HG03432 (cell line): ENCODE measurements around the gene DPY19L1.
"Not testable (repeated sequence)": the region's sequence is repeated elsewhere in the genome, so short reads cannot be mapped to it uniquely, and the experiment has no call there.

ENCODE experiments used
- ATAC-seq: cut with Tn5 transposase; IDR thresholded peaks from one replicate; pipeline ENCODE4 v1.9.1; 2021; ENCODE audit warnings: mild to moderate bottlenecking, moderate library complexity; ENCODE audit not compliant: unreplicated experiment

DPY19L1 gene

DNA sequence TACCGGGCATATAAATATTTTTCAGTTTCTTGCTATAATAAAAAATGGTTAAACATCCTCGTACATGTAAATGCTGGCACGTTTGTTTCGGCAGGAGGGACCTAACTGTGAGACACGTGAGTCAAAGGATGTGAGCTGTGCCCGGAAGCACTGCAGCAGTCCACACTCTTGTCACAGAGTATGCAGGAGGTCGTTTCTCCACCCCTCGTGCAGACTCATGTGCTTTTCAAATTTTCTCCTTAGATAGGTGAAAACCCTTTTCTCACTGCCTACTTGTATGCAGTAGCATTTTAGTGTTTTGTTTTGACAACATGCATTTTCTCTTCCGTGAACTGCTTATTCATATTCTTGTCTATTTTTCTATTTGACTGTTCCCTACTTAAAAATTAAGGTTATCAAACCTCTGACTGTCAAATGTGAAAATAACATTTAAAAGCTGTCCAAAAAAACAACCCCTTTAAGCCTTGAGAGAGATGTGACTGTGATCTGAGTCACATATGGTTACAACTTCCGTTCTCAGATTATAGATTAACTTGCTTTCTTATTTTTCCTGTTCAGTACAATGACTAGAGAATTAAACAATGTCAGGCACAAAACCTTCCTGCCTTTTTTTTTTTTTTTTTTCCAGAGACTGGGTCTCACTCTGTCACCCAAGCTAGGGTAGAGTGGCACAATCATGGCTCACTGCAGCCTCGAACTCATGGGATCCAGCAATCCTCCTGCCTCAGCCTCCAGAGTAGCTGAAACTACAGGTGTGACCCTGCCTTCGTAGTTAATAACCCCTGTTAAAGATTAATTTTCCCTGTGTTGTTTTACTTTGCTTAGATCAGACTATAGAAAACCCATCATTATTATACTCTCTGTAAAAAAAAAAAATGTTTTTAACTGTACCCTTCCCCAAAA is 45.1 kb downstream of the DPY19L1 start:
- ATAC-seq: peak; percentile 86

DNA sequence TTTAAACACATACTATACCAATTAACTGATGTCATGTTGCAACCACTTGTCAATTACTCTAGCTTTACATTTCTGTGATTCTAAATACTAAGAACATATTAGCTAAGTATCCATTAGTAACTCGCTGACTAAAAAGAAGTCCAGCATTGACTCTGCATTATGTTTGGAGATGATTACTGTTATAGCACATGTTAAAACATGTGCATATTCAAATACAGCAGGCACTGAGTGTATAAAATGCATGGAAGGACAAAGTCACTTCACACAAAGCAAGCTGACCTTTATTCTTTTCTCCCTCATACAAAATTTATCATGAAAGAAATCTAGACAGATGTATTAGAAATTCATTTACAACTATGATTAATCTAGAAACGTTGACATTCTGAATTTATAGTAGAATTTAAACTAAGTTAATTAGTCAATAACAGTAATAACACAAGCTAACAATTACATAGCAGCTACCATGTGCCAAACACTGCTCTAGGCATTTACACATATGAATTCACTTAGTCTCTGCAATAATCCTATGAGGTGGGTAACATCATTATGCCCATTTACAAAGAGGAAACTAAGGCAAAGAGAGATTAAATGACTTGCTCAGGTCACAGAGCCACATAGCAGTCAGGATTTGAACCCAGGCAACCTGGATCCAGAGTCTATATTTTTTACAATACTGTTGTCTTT is 48.7 kb downstream of the DPY19L1 start:
- ATAC-seq: not testable (repeated sequence)

DNA sequence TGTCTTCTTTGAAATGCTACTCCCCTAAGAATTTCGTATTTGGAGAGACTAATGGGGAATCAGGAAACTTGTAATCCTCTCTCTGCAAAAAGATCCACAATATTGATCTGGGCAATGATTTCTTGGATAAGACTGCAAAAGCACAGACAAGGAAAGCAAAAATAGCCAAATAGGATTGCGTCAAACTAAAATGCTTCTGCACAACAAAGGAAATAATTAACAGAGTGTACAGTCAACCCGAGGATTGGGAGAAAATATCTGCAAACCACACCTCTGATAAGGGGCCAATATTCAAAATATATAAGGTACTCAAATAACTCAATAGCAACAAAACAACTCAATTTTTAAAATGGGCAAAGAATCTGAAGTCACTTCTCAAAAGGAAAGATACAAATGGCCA is 52.1 kb downstream of the DPY19L1 start:
- not testable (repeated sequence) for ATAC-seq

DNA sequence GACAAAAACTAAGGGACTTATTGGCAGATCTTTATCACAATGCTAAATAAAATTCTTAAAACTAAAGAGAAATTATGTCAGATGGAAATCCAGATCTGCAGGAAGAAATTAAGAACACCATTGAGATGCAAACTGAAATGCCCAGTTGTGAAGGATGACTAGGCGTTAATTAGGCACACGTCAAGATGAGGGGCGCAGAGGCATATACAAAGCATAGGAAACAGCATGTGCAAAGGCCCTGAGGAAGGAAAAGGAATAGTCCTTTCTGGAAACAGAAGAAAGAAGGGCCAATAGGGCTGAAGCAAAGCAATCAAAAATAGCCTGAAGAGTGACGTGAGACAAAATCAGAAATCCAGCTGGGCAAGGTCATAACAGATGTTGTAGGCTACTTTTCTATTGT is 53.1 kb downstream of the DPY19L1 start:
- ATAC-seq: not testable (repeated sequence)

DNA sequence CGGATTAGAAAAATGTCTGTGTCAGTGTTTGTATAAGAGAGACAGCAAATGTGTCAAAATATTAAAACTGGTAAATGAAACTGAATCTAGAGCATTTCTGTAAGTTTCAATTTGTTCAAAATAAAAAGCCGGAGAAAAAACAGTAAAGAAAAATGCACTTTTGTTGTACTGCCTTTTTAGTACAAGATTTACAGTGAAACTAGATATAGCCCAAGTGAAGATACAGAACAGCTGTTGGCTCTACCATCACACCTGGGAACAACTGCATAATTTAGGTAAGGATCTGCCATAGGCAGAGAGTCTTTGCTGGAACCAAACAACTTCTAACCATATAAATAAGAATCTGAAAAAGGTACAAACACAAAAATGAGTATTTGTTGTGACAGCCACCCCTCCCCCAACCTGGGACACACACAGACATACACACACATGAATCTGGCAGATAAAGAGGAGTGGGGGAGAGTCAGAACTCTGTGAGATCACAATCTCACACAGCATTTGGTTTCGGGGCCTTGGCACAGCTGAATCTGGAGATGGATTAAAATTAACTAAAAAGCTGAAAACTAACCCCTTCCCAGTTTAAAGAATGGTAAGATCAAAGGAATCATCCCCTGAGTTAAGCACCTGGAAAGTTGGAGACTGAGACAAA is 54.8 kb downstream of the DPY19L1 start:
- ATAC-seq: peak; percentile 69

DNA sequence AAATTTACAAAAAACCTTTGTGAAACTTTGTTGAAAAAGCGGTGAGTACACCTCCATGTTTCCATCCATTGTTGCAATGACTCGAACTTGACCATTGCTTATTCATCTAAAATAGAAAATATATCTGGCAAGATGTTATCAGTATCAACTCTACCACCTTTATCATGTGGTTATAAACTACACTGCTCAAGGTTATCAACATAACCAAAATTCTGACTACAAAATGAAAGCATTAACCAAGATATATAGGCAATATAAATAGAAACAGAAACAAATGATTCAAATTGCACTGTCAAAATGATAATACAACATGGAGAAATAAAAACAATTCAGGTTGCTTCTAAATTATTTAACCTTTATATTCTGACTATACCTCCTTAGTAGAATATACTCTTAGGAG is 58.2 kb downstream of the DPY19L1 start:
- not testable (repeated sequence) for ATAC-seq

DNA sequence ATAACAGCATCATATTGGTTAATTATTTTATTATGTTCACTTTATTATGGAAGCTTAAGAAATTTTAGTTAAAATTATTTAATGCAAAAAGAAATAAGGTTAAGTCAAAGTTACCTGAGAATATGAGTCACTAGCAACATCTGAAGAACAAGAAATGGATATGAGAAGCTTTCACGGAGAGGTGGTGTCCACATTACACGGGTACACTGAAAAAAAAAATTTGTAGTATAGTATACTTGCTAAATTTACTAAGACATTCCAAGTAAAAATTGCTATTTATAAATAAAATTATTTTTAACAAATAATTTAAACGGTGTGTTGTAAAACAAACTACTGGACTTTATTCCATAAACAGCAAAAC is 63.9 kb downstream of the DPY19L1 start:
- ATAC-seq: no peak

DNA sequence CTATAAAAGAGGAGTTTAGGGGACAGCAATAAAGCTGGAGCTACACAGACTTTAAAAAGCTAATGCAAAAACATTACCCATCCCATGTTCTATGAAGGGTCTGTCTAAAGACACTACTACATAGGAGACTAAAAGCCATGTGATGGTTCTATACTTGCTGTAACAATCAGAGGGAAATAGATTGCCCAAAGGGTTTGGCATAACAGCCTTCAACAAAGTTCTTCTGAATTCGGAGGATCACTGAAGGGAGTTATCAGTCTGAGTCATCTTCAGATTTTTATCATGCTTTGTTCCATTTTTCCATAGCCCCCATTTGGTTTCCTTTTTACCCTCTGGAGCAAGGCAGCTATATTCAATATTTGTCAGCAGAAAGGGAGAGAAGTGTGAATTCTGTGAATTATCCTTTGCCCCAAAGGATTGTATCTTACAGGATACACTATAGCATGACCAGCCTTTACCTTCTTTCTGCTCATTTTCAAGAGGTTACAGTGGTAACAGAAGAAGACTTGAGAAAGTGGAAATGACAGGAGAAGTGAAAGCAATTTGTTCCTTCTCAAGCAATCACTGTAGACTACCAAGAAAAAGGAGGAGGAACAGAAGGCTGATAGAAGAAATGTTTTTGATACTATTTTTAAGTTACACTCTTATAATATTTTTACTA is 64.4 kb downstream of the DPY19L1 start:
- ATAC-seq: peak; percentile 76

DNA sequence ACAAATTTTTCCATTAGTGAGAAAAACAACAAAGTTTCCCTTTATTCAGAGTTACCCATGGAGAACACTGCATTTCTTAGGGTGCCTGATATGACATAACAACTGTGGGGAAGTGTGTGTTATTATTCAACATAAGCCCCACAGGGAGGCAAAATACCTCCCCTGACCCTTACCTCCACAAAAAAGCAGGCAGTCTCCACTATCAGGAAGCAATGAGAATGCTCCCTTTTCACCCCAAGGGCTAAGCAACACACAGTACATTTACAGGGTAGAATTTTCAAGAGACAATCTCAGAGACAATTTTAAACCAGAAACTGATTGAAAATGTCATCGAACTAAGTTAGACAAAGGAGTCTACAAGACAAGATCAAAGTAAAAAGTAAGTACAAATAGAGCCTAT is 69.5 kb downstream of the DPY19L1 start:
- not testable (repeated sequence) for ATAC-seq

DNA sequence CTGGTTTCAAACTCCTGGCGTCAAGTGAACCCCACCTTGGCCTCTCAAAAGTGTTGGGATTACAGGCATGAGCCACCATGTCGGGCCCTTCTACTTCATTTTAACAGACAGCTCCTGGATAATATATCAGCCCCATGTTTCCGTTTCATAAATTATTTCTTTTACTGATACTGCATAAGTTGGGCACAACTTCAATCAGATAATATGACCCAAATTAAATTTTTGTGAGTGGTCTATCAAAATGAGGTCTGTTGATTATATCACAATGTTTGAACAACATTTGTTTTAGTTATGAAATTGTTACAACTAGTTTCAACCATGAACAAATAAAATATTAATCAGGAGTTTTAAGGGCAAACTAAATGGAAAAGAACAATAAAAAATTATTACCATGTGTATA is 70.8 kb downstream of the DPY19L1 start:
- not testable (repeated sequence) for ATAC-seq

DNA sequence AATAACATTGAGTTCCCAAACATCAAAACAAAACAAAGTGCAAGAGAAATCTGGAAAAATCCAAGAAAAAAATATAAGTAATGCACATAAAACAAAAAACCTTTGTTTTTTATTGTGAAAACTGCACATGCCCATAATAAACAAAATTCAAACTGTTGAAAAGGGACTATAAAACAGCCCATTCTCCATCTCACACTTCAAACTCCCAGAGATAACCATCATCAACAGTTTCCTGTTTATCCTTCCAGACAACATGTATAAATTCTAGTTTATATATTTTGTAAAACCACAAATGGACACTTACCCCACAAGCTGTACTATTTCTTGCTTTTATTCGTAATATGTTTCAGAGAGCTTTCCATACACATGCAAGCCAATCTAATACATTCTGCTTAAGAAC is 79.3 kb downstream of the DPY19L1 start:
- no peak for ATAC-seq

DNA sequence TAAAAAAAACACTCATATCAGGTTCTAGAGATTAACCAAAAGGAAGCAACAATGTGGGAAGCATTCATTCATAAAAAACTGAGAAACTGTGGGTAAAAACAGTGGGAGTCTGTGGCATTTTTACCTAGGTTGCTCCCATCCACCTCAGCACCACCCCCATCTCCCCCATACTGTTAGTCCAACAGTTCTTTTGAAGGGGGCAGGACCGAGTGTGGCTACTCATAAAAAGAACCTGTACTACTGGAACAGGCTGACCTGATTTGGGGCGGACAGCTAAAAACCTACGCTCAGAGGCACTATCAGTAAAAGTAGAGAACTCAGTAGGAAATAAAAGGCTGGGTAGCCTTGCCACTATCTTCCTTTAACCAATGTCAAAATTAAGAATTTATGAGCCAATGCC is 84.5 kb downstream of the DPY19L1 start:
- ATAC-seq: no peak

DNA sequence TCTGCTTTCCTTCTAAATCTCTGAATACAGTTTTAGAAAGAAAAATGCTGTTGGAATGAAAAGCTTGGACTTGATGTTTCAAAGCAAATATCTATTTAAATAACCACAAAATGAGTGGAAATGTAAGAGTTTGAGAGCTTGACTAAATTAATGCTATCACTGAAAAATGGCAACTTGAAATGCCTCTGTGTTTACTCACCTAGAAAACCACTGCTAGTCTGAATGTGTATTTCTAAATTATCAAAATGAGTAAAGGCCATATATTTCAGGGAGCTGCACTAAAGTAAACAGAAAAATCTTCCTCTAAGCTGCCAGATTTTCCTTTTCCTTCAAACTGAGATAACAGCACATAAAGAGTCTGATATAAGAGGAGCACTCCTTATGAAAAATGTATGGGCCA is 87.9 kb downstream of the DPY19L1 start:
- ATAC-seq: no peak

DNA sequence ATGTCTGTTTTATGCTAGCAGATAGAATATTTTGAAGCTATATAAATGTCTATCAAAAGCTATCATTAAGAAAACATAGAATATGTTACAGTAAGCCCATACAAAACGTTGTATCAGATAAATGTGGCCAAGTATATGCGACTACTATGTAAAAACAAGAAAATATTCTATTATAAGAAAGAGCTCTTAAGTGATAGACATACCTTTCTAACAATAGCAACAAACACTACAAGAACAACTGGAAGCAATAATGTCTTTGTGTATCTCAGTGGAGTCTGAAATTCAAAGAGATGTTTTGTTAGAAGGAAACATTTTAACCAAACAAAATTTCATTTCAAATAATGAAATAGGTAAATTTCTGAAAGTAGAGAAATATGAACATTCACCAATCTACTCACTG is 89.9 kb downstream of the DPY19L1 start:
- ATAC-seq: not testable (repeated sequence)

DNA sequence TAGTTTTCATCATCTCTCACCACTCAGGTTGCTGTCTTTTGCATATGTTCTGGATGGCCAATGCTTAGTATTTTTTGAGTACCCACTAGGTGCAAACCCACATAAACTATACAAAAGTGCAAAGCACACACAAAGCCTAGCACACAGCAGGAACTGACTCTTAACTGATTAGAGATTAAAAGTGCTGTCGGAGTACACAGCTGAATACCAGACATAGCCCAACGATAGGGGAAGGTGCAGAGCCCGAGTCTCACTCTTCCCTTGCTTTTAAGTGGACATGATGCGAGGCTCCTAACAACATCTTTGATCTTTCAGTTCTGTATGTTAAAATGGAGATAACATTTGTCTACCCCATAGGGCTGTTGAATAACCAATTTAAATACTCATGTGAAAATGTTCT is 90.8 kb downstream of the DPY19L1 start:
- ATAC-seq: no peak

DNA sequence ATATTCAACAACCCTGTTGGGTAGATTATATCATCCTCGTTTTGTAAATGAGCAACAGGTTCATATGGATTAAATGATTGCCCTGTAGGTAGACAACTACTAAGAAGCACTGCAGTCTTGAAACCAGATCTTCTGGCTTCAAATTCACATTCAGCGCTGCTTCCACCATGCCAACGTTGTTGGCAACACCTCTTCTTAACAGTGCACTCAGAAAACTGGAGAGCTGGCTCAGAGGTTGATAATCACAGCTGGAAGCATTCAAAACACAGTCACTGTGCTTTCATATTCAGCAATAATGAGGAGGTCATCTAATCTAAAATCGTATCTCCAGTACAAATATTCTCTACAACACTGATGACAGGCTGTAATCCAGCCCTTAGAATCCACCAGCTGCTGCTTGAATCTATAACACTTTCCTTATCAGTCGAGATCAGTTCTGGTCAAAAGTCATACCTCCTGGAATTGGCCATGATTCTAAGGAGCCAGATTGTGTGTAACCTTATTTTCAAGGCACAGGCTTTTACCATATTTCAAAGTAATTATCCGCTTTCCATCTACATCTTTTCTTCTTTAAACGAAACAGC is 91.3 kb downstream of the DPY19L1 start:
- not testable (repeated sequence) for ATAC-seq

DNA sequence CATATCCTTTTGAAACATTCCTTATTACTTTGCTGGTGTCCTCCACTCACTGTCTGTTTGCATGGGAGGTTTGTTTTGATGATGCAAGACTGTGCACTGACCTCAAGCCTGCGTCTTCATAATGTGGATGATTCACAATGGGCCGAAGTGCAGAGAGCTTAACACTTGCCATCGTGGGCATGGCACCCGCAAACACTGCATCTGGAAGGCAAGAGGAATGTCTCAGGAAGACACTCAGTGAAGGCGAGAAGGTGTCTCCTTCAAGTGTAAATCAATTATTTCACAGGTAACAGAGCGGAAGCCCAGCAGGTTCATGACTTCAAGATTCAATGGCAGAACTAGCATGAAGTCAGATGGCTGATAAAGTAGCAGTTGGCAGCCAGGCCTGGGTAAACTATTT is 98.1 kb downstream of the DPY19L1 start:
- ATAC-seq: no peak

DNA sequence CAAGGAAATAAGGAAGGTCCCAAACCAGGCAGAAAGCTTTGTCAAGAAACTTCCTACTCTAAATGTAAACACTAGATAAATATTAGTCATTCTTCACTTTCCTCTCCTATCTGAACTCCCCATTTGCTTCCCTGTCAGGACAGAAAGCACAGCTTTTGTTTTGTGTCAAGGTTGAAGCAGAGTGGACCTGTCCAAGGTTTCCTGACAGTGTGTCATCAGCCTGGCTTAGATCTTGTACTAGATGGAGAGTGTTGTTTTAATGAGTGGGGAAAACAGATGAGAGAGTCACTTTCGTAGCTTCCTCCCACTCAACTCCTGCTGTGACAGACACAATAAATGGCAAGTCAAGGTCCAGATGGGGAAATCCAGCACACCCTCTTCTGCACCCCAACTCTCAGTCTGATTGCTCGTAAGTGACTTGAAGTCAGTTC is 101.5 kb downstream of the DPY19L1 start:
- not testable (repeated sequence) for ATAC-seq

DNA sequence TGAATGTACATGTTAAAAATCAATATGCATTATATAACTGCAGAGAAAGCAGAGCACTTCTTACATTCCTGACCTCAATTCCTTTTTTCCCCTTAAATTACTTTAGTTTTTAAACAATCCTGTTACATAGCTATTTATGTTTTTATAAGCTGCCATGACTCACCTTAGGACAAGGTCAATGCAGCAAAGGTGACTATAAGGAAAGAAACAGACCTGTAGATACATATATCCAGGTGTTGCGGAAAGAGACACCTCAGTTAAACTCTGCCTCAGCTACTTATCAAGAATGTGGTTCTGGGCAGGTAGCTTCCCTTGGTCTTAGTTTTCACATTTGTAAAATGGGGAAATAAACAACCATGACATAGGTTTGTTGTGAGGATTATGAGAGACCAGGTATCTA is 105.5 kb downstream of the DPY19L1 start:
- ATAC-seq: no peak

DNA sequence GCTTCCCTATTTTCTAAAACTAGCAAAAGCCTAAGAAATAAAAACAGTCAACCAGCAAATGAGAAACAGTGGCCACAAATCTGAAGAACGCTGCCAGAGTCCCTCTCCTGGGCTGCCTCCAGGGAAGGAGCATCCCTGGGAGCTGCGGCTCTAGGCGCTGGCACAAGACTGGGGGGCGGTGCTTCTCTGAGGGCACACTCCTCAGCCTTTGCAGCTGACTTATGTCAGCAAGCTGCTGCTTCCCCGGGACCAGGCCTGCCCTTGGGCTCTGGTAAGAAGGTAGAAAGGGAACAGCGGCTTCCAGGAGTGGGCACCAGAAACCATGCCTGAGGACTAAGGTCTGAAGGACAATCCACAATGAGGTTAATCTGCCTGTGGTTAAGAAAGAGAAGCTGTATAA is 107.5 kb downstream of the DPY19L1 start:
- ATAC-seq: not testable (repeated sequence)

DNA sequence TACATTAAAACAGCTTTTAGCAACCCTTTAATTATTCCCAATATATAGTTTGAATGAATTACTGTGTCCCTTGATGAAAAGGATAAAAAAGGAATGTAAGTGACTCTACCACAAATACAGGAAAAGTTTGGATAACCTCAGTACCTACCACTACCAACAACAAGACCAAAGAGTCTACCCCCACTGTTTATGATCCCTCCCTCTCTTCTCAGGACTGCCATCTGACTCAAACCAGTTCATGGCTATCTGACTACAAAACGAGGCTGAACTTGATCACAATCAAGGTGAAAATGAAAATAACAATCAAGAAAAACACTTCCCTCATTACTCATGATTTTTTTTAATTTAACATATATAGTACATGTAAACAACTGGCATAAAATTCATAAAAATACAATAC is 108.7 kb downstream of the DPY19L1 start:
- no peak for ATAC-seq
